ENCODE measurements around the gene BMP7.

Gene BMP7

DNA sequence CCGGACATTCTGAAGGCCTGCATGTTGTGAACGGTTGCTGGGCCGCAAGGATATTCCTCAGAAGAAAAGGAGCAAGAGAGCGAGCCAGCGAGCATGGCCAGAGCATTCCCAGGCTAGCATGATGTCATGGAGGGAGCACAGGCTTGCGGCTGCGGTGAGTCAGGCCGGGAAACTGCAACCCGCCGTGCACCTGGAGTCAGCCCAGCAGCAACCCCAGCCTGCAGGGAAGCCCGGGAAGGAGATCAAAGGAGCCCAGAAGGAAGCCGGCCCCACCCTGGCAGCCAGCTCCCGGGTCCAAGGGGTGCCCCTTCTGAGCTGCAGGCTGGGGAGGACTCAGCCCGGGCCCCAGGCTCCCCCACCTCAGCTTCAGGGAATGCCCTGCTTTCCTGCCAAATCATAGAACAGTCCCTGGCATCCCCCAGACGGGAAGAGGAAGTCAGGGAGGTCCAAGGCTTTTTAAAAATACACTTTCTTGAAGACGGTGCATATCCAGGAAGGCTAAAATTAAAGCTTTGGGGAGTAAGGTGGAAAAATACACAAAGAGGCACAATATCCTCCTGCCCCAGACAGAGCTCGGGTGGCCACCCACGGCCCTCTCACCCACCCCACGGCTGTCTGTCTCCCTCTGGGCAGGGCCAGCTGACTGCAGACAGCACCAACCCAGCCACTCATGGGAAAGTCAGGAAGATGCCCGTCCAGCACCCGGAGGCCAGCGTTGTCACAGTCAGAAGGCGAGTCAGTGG is 53.7 kb downstream of the BMP7 start:
- no peak overlapping the region for H3K4me3 ChIP-seq (ENCODE audit: low read depth, low read length)
- DNase-seq (ENCODE audit: low read depth) = no peak
- TF ChIP-seq, protein P1, sequence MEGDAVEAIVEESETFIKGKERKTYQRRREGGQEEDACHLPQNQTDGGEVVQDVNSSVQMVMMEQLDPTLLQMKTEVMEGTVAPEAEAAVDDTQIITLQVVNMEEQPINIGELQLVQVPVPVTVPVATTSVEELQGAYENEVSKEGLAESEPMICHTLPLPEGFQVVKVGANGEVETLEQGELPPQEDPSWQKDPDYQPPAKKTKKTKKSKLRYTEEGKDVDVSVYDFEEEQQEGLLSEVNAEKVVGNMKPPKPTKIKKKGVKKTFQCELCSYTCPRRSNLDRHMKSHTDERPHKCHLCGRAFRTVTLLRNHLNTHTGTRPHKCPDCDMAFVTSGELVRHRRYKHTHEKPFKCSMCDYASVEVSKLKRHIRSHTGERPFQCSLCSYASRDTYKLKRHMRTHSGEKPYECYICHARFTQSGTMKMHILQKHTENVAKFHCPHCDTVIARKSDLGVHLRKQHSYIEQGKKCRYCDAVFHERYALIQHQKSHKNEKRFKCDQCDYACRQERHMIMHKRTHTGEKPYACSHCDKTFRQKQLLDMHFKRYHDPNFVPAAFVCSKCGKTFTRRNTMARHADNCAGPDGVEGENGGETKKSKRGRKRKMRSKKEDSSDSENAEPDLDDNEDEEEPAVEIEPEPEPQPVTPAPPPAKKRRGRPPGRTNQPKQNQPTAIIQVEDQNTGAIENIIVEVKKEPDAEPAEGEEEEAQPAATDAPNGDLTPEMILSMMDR (IDR thresholded peaks at IDR 0.05; ENCODE audit: low read depth, low read length, missing control alignments) = no peak

DNA sequence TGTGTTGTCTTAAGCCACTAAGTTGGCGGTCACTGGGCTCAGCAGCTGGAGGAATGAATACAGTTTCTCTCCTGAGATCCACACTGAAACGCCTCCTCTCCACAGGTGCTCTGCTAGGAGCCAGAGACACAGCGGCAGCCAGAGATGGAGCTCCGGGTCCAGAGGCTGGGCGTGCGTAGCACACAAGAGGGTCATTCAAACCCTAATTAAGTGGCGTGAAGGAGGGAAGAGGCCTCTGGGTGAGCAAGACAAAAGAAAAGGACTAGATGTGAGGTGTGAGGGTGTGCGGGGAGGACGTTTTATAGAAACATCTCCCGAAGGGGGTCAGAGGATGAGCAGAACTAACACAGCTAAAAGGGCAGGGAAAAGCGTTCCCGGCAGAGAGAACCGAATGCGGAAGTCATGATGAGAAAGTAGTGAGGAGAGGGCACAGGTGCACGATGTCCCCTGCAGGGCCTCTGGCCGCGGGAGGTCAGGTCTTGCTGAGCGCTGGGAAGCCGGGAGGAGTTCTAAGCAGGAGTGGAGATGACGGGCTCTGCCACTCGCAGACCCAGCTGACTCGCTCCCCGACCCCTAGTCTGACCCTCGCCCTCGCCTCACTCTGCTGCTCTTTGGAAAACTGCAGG is 54.4 kb downstream of the BMP7 start:
- no peak for DNase-seq (ENCODE audit: low read depth)
- TF ChIP-seq, protein P1 (IDR thresholded peaks at IDR 0.05; ENCODE audit: low read depth, low read length, missing control alignments) = no peak
- H3K4me3 ChIP-seq (ENCODE audit: low read depth, low read length) = no peak overlapping the region

DNA sequence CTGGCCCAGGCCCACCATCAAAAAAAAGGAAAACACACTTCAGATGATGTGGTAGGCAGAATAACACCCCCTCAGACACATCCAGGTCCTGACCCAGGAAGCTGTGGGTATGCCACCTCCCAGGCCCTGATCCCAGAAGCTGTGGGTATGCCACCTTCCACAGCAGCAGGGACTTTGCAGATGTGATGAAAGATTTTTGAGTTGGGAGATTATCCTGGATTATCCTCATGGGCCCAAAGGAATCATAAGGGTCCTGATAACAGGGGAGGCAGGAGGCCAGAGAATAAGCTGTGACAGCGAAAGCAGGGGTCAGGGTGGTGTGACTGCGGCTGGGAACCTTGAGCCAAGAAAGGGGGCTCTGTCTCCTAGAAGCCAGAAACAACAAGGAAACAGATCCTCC is 55.0 kb downstream of the BMP7 start:
- TF ChIP-seq, protein P1 (IDR thresholded peaks at IDR 0.05; ENCODE audit: low read depth, low read length, missing control alignments) = no peak
- no peak overlapping the region for H3K4me3 ChIP-seq (ENCODE audit: low read depth, low read length)
- no peak for DNase-seq (ENCODE audit: low read depth)

DNA sequence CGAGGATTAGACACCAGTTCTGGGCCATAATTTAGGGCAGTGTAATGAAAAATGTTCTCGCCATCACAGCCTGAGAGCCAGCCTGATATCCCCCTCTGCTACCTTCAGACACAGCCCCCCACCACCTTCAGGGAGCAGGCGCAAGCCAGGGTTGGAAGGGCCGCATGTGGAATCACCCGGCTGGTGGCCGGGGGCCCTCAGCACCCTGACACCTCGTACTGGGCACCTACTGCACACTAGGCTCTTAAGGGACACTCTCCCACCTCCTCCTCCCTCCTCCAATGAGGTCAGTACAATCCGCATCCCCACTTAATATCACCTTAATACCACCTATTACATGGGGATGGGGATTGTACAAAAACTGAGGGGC is 55.5 kb downstream of the BMP7 start:
- no peak for DNase-seq (ENCODE audit: low read depth)
- TF ChIP-seq, protein P1 (IDR thresholded peaks at IDR 0.05; ENCODE audit: low read depth, low read length, missing control alignments) = no peak
- no peak overlapping the region for H3K4me3 ChIP-seq (ENCODE audit: low read depth, low read length)

DNA sequence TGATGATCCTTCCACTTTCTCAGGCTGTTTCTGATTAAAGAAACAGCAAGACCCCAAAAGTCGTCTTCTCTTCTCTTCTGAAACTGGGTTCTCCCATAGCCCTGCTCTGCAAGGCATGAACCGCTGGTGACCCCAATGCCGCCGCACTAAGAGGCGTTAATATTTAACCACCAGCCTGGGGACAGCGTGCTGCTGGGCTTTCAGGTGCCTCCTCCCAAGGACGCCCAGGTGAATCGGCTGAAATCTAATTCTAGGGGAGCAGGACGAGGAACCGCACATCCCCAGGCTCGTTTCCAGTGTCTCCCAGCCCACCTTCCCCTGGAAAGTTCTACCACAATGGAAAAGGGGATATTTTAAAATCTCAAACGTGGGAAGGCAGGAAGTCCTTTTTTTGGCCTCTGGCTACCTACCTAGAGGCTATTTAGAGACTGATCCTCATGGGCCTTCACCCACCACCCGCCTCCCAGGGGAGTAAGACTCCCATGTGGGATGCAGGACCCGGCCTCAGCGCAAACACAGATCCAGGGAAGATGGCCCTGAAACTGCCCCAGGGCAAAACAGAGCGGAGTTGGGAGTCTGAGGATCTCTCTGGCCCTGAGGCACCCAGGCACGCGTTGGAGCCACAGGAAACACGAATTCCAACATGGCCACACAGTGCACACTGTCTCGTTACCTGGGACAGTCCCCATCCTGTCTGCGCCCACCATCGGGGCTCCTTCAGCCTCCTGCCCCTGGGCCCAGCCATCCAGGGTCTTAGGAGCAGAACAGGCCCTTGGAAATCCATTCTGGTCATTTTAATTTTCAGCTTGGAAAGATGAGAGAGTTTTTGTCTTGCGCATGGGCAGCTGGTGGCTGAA is 56.2 kb downstream of the BMP7 start:
- H3K4me3 ChIP-seq (ENCODE audit: low read depth, low read length) = no peak overlapping the region
- TF ChIP-seq, protein P1 (IDR thresholded peaks at IDR 0.05; ENCODE audit: low read depth, low read length, missing control alignments) = no peak
- DNase-seq (ENCODE audit: low read depth) = no peak

DNA sequence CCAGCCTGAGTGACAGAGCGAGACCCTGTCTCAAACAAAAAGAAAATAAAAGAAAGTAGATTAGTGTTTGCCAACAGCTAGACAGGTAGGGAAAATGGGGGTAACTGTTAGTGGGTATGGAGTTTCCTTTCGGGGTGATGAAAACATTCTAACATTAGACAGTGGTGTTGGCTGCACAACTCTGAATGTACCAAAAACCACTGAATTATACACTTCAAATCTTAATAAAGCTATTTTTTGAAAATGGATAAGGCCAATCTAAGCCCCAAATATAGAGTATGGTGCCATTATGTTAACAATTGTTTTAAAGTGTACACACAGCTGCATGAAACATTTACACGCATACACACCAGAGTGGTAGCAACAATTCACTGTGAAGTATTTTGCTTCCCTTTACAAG is 57.0 kb downstream of the BMP7 start:
- TF ChIP-seq, protein P1 (IDR thresholded peaks at IDR 0.05; ENCODE audit: low read depth, low read length, missing control alignments) = no peak
- H3K4me3 ChIP-seq (ENCODE audit: low read depth, low read length) = no peak overlapping the region
- DNase-seq (ENCODE audit: low read depth) = no peak
